SK-N-SH (cell line): ENCODE results near the gene CHST9. TPM values are rescaled to one million over a fixed set of nuclear protein-coding genes. Genes with fewer than 3 reads are reported as not detected.

ENCODE experiments used
- CTCF ChIA-PET: fragments of 300-600, 350-600 bp; formaldehyde crosslinking; extraction: SDS; loops from one replicate; lab custom pipeline; 2021; lab: Yijun Ruan, JAX
- POLR2A ChIA-PET: fragments of 350-600 bp; sonication (Branson Sonifier 250); formaldehyde crosslinking; extraction: SDS; loops from one replicate; lab custom pipeline; 2020; ENCODE audit warnings: antibody characterized with exemption, inconsistent platforms; lab: Yijun Ruan, JAX
- DNase-seq: peaks from one replicate; pipeline ENCODE4 v3.0.0; 2012
- H2AFZ ChIP-seq: fragments of 200-600 bp; sonication (generic); 2 replicates; pipeline ENCODE4 v1.8.1; 2016; ENCODE audit warnings: antibody characterized with exemption, mild to moderate bottlenecking, low read depth
- H3F3A ChIP-seq: fragments of 200-600 bp; sonication (generic); replicated peaks from 2 replicates; pipeline ENCODE3; 2016; ENCODE audit warnings: antibody characterized with exemption, mild to moderate bottlenecking; ENCODE audit not compliant: insufficient read depth
- H3K27ac ChIP-seq, 2 experiments: fragments of 200-500 bp in 1 of 2; fragments of 200-600 bp in 1 of 2; sonication (Bioruptor generic) in 1 of 2; sonication (generic), shearing (Covaris generic) in 1 of 2; 2 replicates each; pipeline versions ENCODE4 v1.5.1 to v1.6.1; 2014 to 2016; ENCODE audit warnings: low read depth in 2 of 2, inconsistent platforms in 1 of 2, low read length in 1 of 2, mild to moderate bottlenecking in 1 of 2, mixed read lengths in 1 of 2
- H3K27me3 ChIP-seq: fragments of 200-600 bp; sonication (generic), shearing (Covaris generic); 2 replicates; pipeline ENCODE4 v1.6.1; 2016; ENCODE audit warnings: mixed run types; ENCODE audit not compliant: insufficient read depth
- H3K36me3 ChIP-seq, 2 experiments: fragments of 200-500 bp in 1 of 2; fragments of 200-600 bp in 1 of 2; sonication (Bioruptor generic) in 1 of 2; sonication (generic) in 1 of 2; replicated peaks in 1 of 2; 2 replicates each; pipeline versions ENCODE3 to v1.5.1; 2014 to 2016; ENCODE audit warnings: low read length in 1 of 2, mild to moderate bottlenecking in 1 of 2; ENCODE audit not compliant: insufficient read depth in 2 of 2, control insufficient read depth in 1 of 2
- H3K4me1 ChIP-seq, 2 experiments: fragments of 200-500 bp in 1 of 2; fragments of 200-600 bp in 1 of 2; sonication (Bioruptor generic) in 1 of 2; sonication (generic), shearing (Covaris generic) in 1 of 2; 2 replicates each; pipeline versions ENCODE4 v1.5.1 to v1.6.1; 2014 to 2016; ENCODE audit warnings: low read depth in 1 of 2, low read length in 1 of 2, mixed run types in 1 of 2; ENCODE audit not compliant: insufficient read depth in 2 of 2, control insufficient read depth in 1 of 2
- H3K4me2 ChIP-seq: fragments of 200-600 bp; sonication (generic), shearing (Covaris generic); 2 replicates; pipeline ENCODE4 v1.6.1; 2017; ENCODE audit warnings: mixed run types
- H3K4me3 ChIP-seq, 2 experiments: fragments of 200-500 bp in 1 of 2; fragments of 200-600 bp in 1 of 2; sonication (Bioruptor generic) in 1 of 2; sonication (generic), shearing (Covaris generic) in 1 of 2; 2 replicates each; pipeline versions ENCODE4 v1.5.1 to v1.8.1; 2014 to 2016; ENCODE audit warnings: low read depth in 2 of 2, inconsistent platforms in 1 of 2, low read length in 1 of 2, mild to moderate bottlenecking in 1 of 2, mixed read lengths in 1 of 2, moderate library complexity in 1 of 2
- H3K79me2 ChIP-seq: fragments of 200-600 bp; sonication (generic); 2 replicates; pipeline ENCODE4 v1.8.1; 2017; ENCODE audit warnings: mild to moderate bottlenecking; ENCODE audit not compliant: insufficient read depth
- H3K9ac ChIP-seq: fragments of 200-600 bp; sonication (generic); 2 replicates; pipeline ENCODE4 v1.6.1; 2017; ENCODE audit warnings: mixed run types
- H3K9me2 ChIP-seq: fragments of 200-600 bp; sonication (generic); 2 replicates; pipeline ENCODE4 v1.6.1; 2017; ENCODE audit warnings: mixed run types
- H3K9me3 ChIP-seq: fragments of 200-600 bp; sonication (generic); 2 replicates; pipeline ENCODE4 v1.6.1; 2017; ENCODE audit warnings: mixed run types, mild to moderate bottlenecking, moderate library complexity
- H4K20me1 ChIP-seq: fragments of 200-600 bp; sonication (generic); 2 replicates; pipeline ENCODE4 v1.6.1; 2017; ENCODE audit warnings: mild to moderate bottlenecking, mixed run types; ENCODE audit not compliant: insufficient read depth
- CTCF ChIP-seq: fragments of 200-600 bp; sonication (generic); IDR thresholded peaks from 2 replicates; pipeline ENCODE4 v1.6.1; 2017; ENCODE audit warnings: antibody characterized with exemption, mild to moderate bottlenecking, moderate library complexity
- ELF1 ChIP-seq: IDR thresholded peaks from 2 replicates; pipeline ENCODE4 v1.4.0; 2012
- EP300 ChIP-seq, 2 experiments: IDR thresholded peaks; 2 replicates each; pipeline versions ENCODE4 v1.4.0 to v1.6.1; 2012; ENCODE audit warnings: borderline replicate concordance in 1 of 2, low read depth in 1 of 2, low read length in 1 of 2
- FOSL2 ChIP-seq: IDR thresholded peaks from 2 replicates; pipeline ENCODE4 v1.4.0; 2012; ENCODE audit warnings: low read depth, mild to moderate bottlenecking, moderate library complexity, borderline replicate concordance
- GATA2 ChIP-seq: sonication (generic); formaldehyde crosslinking; IDR thresholded peaks from 2 replicates; pipeline ENCODE4 v1.5.0; 2020; ENCODE audit warnings: mild to moderate bottlenecking, missing genetic modification reagents
- IRF3 ChIP-seq: fragments of 150-350 bp; IDR thresholded peaks from 2 replicates; pipeline ENCODE4 v1.6.1; 2016; ENCODE audit warnings: mild to moderate bottlenecking, low read depth, low read length
- JUND ChIP-seq: IDR thresholded peaks from 2 replicates; pipeline ENCODE4 v1.4.0; 2012
- MEF2A ChIP-seq: IDR thresholded peaks from 2 replicates; pipeline ENCODE4 v1.4.0; 2012; ENCODE audit warnings: low read depth, borderline replicate concordance
- NRF1 ChIP-seq: IDR thresholded peaks from 2 replicates; pipeline ENCODE4 v1.6.1; 2012; ENCODE audit warnings: low read depth, mild to moderate bottlenecking, low read length
- PBX3 ChIP-seq: IDR thresholded peaks from 2 replicates; pipeline ENCODE4; 2012
- TAF1 ChIP-seq: IDR thresholded peaks from 2 replicates; pipeline ENCODE4 v1.6.1; 2012; ENCODE audit warnings: low read depth, mild to moderate bottlenecking, low read length, moderate library complexity, borderline replicate concordance
- TEAD4 ChIP-seq: IDR thresholded peaks from 2 replicates; pipeline ENCODE4 v1.4.0; 2012; ENCODE audit warnings: mild to moderate bottlenecking, borderline replicate concordance; ENCODE audit not compliant: insufficient read depth
- USF2 ChIP-seq: fragments of 150-350 bp; IDR thresholded peaks from 2 replicates; pipeline ENCODE4 v1.6.1; 2017; ENCODE audit warnings: antibody characterized with exemption, low read length, low read depth, borderline replicate concordance
- WGBS: methylation state at CpG from one replicate; pipeline ENCODE4 v1.1.6; 2017; ENCODE audit warnings: low lambda C conversion rate; 5-methylcytosine and 5-hydroxymethylcytosine counted together
- polyA plus RNA-seq, 3 experiments: library from polyadenylated mRNA; depleted of rRNA; stranded (reverse); fragments of >200 nt; gene quantifications; 2 replicates each; pipeline ENCODE4 v1.2.3, GENCODE V29; 2012
- TF ChIP-seq, protein P1 (sequence below): IDR thresholded peaks from 2 replicates; pipeline ENCODE4 v1.6.1; 2012; ENCODE audit warnings: mild to moderate bottlenecking, low read depth, low read length, moderate library complexity

Gene CHST9
- polyA plus RNA-seq, 1 of the 3 experiments (the other 2 are of a cell fraction) = not detected

GRCh38 chr18:27138079-27138478 is 47.0 kb downstream of the CHST9 start:
- H4K20me1 ChIP-seq = no peaks in the 10 kb centered on the region
- no peaks in the 10 kb centered on the region for H3K27me3 ChIP-seq
- POLR2A ChIA-PET = no interaction called here
- H3F3A ChIP-seq = no peaks in the 10 kb centered on the region
- no peaks in the 10 kb centered on the region for H3K4me1 ChIP-seq
- no peak overlapping the region for H3K9ac ChIP-seq
- H3K9me3 ChIP-seq = no peaks in the 10 kb centered on the region
- H3K79me2 ChIP-seq = no peaks in the 10 kb centered on the region
- DNase-seq = no peak
- H3K9me2 ChIP-seq = no peaks in the 10 kb centered on the region
- H3K36me3 ChIP-seq = no peaks in the 10 kb centered on the region
- no peak overlapping the region for H3K4me3 ChIP-seq
- WGBS = 0% methylated on average over 1 of the region's 1 CpG
- no peak overlapping the region for H2AFZ ChIP-seq
- H3K4me2 ChIP-seq = no peak overlapping the region
- H3K27ac ChIP-seq = no peak overlapping the region
- CTCF ChIA-PET = no interaction called here
- no peak for TF ChIP-seq FOSL2
- TF ChIP-seq TEAD4 = no peak
- TF ChIP-seq NRF1 = no peak
- TF ChIP-seq MEF2A = no peak
- TF ChIP-seq, protein P1, sequence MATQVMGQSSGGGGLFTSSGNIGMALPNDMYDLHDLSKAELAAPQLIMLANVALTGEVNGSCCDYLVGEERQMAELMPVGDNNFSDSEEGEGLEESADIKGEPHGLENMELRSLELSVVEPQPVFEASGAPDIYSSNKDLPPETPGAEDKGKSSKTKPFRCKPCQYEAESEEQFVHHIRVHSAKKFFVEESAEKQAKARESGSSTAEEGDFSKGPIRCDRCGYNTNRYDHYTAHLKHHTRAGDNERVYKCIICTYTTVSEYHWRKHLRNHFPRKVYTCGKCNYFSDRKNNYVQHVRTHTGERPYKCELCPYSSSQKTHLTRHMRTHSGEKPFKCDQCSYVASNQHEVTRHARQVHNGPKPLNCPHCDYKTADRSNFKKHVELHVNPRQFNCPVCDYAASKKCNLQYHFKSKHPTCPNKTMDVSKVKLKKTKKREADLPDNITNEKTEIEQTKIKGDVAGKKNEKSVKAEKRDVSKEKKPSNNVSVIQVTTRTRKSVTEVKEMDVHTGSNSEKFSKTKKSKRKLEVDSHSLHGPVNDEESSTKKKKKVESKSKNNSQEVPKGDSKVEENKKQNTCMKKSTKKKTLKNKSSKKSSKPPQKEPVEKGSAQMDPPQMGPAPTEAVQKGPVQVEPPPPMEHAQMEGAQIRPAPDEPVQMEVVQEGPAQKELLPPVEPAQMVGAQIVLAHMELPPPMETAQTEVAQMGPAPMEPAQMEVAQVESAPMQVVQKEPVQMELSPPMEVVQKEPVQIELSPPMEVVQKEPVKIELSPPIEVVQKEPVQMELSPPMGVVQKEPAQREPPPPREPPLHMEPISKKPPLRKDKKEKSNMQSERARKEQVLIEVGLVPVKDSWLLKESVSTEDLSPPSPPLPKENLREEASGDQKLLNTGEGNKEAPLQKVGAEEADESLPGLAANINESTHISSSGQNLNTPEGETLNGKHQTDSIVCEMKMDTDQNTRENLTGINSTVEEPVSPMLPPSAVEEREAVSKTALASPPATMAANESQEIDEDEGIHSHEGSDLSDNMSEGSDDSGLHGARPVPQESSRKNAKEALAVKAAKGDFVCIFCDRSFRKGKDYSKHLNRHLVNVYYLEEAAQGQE = no peak
- no peak for TF ChIP-seq EP300 (IDR thresholded peaks at IDR 0.05; ENCODE audit: borderline replicate concordance in 1 of 2, low read depth in 1 of 2, low read length in 1 of 2)
- no peak for TF ChIP-seq USF2
- no peak for TF ChIP-seq GATA2
- no peak for TF ChIP-seq CTCF
- no peak for TF ChIP-seq IRF3
- TF ChIP-seq JUND = no peak
- TF ChIP-seq TAF1 = no peak
- TF ChIP-seq ELF1 = no peak
- no peak for TF ChIP-seq PBX3
